HT1080 (cell line): ENCODE data around the gene DUOXA1. TPM values are rescaled to one million over a fixed set of nuclear protein-coding genes. Genes with fewer than 3 reads are reported as not detected.

Source experiments
- DNase-seq: peaks from one replicate; pipeline ENCODE4 v3.0.0-alpha.2; 2015; ENCODE audit warnings: low read depth
- polyA plus RNA-seq, 2 experiments: library from polyadenylated mRNA; depleted of rRNA; stranded (reverse); fragments of >200 nt; gene quantifications; 2 replicates each; pipeline ENCODE4 v1.2.3, GENCODE V29; 2015
- total RNA-seq: library from RNA; depleted of rRNA; stranded (reverse); fragments of >200 nt; shearing (Covaris generic); gene quantifications from 2 replicates; pipeline ENCODE4 v1.2.3, GENCODE V29; 2014; rRNA removed

The DUOXA1 gene, protein sequence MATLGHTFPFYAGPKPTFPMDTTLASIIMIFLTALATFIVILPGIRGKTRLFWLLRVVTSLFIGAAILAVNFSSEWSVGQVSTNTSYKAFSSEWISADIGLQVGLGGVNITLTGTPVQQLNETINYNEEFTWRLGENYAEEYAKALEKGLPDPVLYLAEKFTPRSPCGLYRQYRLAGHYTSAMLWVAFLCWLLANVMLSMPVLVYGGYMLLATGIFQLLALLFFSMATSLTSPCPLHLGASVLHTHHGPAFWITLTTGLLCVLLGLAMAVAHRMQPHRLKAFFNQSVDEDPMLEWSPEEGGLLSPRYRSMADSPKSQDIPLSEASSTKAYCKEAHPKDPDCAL
- 0.06 and 0.30 TPM in 2 replicates for total RNA-seq
- polyA plus RNA-seq (2015; cell fraction: cytosol; rRNA removed), result 0.08 TPM in 2 replicates
- 1.3 TPM in 1 of 2 replicates, not detected in the other for polyA plus RNA-seq (2015; cell fraction: nucleus; rRNA removed)

DNA sequence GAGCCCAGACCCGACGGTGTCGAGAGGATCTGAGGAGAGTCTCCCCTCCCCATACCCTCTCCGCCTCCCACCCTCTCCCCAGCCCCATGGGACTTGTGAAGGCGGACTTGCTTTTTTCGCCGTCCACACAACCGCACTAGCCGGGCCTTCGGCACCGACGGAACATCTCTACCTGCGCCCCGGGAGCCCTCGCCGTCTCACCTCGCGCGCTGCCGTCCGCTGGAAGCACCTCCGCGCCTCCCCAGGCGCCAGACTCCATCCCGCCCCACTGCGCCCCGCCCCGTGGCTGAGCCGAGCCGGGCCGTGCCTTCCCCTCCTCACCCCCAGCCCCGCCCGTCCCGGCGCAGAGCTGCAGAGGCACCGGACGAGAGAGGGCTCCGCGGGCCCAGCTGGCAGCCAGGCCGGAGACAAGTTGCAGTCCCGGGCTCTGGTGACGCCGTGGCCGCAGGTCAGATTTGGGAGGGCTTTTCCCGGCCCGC is at the start of gene DUOXA1, which contains the start of gene DUOX1:
Gene DUOXA1, minus strand, starts transcription at position 229 of the 479 bp plus-strand sequence. CDS start 6,865 bp downstream, outside the sequence.
Gene DUOX1, plus strand, starts transcription at position 344 of the 479 bp plus-strand sequence. CDS start 1,973 bp downstream, outside the sequence.
- DNase-seq, result no peak

DNA sequence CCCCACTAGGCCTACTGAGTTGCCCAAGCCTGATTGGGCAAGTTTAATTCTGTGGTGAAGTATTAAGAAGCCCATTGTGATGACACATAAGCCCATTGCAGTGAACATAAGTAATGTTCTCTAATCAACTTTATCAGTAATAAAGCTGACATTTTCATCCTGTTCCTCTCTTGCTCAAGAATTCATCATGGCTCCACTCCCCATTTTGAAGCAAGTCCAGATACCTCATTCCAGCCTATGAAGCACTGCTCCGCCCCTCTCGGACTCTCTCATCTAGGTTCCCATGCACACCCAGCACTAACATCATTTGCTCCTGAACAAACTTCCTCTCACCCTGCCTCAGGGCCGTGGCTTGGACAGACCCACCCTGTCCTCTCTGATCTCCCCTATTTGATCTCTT is 47.6 kb upstream of the DUOXA1 start:
- no peak for DNase-seq

DNA sequence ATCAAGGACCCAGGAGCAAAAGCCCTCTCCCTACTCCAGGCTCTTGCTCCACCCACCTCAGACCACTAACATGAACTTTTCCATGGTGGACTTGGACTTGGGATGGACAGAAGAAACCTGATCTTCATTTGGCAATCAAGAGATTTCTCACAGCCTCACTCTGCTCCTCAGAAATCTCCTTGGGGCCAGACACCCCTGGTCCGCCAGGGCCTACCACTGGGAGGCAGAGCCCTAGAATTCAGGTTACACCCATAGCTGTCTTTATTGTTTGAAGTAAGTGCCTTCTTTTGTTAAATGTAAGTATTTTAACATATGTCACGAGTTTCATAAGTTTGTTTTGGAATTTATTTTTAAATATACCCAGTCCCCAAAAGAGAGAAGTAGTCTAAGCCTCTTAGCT is 44.9 kb upstream of the DUOXA1 start:
- DNase-seq, result no peak

DNA sequence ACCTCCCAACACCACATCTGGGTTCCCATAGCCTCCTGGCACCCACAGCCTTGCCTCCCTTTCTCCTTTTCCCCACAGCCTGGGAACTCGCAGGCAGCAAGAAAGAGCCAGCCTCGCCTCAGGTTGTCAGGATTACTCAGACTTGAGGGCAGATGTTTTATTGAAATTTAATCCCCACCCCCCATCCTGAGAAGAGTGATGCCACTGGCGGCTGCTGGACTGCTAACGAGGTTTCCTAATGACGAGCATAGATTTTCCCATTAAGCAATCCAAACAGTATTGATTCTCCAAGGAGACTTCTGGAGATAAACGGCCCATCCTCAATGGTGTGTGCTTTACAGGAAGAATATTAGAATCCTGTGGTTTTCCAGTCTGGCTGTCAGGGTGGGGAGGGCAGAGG is 44.4 kb upstream of the DUOXA1 start:
- DNase-seq, result no peak

DNA sequence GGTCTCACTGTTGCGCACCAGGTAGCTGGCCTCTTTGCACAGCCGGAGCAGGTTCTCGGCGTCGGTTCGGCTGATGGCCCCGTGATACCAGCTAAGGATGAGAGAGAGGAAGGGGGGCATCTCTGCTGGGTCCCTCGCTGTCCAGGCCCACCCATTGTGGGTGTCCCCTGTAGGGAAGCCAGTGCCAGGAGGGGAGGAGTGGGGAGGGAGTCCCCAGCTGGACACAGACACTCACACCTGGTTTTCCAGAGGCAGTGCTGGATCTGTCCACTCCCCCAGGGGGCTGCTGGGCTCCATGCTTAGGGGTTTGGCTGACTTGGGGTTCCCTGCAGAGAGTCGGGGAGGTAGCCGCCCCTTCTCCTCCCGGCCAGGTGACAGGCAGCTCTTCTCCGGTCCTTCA is 42.2 kb upstream of the DUOXA1 start:
- DNase-seq, result no peak

DNA sequence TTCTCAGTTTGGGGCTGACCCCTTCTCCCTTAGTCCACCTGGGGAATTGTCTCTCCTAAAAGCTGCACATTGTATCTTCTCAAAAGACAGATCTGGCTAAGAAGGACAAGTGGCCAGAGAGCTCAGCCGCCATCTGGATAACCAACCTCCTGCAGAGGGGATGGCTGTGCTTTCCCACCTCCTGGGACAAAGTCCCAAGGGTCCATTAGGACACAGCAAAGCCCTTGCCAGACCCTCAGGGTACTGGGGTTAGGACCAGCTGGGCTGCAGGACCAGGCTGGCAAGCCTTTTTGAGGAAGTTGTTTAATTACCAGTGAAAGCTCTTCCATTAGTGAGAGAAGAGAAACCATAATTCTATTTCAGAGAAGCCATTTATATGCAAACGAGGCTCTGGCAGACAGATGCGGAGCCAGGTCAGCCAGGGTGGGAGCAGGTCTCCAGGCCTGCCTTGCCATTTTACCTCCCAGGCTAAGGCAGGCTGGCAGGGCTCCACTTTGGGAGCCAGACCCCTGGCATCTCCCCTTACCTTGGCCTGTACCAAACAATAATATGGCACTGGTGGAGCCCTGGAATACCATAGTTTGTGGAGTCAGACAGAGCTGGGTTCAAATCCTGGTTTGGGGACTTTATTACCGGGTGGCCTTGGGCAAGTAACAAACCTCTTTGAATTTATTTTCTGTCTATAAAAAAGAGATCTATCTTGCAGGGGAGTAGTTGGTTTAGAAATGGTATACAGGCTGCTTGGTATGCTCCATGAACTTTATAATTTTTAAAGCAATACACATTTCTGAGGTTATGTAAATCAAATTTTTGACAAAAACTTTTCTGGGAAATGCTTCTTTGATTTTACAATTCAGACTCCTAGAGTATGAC is 40.2 kb upstream of the DUOXA1 start:
- no peak for DNase-seq

DNA sequence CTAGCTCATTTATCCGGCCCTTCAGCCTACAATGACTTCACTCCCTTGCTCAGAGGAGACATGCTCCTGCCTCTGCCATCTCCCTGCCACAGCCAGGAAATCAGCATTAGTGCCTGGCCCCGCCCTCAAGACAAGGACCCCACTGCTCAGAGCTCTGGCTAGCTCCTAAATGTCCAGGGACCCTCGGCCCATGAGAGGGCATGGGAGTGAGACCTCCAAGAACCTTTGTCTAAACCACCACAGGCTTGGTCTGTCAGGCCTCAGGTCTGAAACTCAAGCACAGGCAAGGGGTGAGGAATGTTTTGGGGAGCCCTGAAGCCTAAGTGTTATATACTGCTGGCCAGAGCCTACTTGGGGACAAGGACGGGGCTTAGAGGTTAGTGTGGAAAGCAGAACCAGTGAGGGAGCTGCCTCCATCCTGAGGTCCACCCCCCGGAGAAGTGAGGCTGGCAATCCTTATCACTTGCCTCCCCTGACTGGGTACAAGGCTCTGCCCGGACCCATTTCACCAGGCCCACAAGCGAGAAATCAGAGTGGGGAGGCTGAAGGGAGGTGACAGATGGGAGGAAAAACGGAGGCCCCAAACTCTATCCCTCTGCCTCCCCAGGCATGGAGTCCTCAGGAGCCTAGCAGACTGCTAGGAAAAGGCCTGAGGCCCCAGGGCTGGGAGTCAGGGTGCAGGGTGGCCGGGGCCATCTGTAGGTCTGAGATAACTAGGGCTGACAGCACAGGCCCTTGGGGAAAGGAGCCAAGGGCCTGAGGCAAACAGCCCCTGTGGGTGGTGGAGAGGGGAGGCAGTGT is 39.3 kb upstream of the DUOXA1 start:
- DNase-seq, result no peak

DNA sequence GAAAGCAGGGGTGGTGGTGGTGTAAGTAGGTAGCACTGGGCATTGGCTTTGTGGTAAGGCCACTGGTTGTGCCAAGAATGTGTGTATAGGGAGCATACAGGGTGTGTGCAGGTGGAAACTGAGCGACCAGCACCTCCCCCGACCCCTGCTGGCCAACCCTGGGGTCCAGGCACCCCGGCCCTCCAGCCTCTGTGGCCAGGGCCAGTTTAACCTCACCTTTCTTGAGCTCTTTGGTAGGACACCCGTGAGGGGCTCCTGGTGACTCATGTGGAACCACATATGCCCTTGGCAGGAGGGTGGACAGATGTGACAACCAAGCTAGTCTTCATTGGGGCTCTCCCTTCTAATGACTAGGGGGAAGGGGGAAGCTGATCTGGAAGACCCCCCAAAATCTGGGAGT is 38.6 kb upstream of the DUOXA1 start:
- no peak for DNase-seq

DNA sequence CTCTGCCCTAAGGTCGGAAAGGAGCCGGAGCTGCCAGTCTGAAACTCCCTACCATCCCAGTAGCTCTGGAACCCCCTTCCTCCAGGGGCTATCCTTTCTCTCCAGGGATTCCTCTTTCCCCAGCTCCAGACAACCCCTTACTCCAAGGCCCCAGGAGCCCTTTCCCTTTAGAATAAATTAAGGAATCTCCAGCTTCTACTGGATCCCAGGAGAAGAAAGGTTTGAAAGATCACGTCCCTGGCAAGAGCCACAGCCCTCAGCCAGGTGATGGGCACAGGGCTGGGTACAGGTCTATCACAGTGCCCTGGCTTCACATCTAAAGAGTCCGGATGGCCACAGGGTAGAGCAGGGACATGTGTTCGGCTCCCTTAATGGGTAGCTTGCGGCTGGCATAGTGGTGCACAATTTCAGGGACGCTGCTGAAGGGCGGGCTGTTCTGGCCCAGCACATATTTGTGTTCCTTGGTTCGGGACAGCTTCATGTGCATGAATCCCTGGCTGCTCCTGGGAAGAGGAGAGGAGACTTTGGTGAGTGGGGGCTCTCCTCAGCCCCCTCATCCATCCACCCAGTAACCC is 38.0 kb upstream of the DUOXA1 start:
- no peak for DNase-seq

DNA sequence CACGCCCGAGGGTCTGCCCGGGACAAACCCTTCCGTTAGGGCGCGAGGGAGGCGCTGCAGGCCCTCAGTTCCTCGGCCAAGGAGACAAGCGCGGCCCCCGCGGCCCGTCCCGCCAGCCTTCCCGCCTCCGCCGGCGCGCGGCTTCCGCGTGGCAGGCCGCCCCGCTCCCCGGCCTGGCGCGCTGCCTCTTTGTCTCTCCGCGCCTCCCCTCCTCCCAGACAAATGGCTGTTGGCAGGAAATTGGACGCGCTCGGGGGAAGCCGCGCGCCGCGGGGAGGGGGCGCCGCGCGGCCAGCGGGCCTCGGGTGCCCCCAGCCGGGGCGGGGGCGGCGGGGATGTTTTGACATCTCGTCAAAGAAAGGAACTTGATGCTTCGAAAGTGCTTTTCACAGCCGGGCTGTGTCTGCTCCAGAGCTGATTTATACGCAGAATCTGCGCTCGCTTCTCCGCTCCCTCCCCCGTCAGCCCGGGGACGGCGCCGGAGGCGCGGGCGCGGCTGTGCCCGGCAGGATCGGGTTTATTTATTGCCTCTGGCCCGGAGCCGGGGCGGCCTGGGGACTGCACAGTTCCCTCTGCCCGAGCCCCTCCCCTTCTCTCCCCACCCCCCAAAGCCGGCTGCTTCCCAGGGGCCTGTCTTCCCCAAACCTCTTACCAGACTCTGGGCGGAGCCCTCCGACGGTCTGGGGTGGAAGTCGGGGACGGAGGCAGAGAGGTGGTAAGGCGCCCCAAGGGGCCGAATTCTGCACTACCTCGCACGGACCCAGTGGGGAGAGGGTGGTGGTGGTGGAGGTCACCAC is 37.4 kb upstream of the DUOXA1 start:
- DNase-seq, result peak; percentile 72

DNA sequence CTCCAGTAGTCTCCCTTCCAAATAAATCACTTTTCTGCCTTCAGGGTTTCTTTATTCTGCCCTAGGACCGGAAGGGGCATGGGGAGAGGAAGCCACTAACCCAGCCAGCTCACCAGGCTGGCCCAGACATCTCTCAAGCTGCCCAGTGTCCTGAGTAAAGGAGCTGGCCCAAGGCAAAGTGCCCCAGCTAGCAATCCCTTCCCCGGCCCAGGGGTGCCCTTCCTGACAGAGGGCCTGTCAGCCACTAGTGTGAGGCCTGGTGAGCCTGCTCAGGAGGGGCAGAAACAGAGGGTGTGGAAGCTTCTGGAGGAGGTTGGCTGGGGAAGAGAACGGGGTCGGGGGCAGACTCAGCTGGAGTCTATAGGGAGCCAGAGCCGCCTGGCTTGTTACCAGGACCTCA is 35.9 kb upstream of the DUOXA1 start:
- DNase-seq, result no peak

DNA sequence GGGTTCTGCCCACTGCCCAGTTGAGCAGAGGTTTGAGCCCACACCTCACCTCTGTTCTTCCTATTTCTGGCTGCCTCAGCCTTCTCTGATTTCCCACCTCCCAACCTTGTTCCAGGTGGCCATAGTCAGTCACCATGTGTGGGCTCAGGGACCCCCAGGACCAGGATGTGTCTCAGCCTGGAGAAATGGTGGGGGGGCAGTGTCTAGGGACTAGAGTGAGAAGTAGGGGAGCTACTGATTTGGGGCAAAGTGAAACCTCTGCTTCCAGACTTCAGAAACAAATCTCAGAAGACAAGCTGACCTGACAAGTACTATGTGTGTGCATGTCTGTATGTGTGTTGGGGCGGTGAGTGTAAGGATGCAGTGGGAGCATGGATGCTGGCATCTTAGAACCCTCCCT is 35.2 kb upstream of the DUOXA1 start:
- DNase-seq, result no peak

DNA sequence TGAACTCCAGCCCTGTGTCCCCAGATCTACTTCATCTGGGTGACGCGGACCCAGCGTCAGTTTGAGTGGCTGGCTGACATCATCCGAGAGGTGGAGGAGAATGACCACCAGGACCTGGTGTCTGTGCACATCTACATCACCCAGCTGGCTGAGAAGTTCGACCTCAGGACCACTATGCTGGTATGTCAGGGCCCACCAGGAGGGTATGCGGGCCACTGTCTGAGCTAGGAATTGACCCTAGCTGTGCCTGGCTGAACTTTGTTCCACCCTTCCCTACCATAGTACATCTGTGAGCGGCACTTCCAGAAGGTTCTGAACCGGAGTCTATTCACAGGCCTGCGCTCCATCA is 33.8 kb upstream of the DUOXA1 start:
- no peak for DNase-seq

DNA sequence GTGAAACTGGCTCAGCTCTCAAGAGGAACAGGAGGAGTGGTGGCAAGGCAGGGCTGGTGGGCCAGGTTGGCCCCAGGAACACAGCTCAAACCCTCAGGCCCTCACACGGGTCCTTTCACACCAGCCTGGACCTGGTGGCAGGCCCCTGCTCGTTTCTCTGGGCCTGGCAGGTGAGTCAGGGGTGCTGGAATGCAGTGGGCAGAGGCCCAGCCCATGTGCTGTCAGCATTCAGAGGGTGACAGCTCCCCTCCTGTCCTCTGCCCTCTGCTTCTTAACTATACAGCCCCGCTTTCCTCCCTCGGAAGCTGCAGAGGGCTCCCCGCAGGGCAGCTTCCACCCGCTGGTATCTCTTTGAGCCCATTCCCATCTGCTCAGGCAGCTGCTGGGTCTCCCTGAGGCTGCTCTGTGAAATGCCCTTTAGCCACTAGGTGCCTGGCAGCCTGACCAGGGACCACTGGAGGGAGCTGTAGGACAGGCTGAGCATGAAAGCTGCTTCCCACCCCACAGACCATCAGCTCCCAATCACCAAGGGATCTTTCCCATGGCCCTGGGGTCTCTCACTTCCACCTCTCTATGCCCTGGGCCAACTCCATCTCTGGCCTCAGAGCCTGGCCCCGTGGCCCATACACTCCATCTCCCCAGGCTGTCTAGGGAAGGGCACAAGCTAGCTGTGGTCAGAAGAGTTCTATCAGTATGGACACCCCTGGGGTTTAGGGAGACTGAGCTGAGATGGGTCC is 33.3 kb upstream of the DUOXA1 start:
- peak; percentile 82 for DNase-seq

DNA sequence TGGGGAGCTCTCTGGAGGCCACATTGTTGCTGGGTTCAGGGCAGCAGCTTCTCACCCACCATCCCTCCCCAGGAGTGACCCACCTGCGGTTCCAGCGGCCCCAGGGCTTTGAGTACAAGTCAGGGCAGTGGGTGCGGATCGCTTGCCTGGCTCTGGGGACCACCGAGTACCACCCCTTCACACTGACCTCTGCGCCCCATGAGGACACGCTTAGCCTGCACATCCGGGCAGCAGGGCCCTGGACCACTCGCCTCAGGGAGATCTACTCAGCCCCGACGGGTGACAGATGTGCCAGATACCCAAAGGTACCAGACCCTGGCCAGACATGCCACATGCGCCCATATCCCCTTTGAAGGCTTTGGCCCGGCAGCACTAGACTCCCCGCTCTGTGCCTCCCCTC is 32.0 kb upstream of the DUOXA1 start:
- DNase-seq, result no peak

DNA sequence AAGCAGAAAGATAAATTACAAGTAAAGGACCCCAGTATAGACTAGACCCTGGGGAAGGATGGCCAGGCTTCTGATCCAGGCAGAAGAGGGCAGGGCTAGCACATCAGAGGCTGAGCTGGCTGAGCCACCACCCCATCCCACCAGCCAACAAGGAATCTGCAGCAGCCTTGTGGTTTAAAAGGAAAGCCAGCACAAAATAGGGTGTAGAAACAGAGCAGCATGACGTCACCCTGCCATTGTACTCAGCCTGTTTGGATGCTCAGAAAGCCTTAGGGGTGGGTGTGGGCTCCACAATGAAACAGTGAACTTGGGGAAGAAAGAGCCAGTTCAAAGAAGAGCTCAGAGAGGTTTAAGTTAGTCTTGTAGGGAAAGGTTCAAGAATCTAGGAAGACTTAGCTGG is 28.3 kb upstream of the DUOXA1 start:
- DNase-seq, result peak; percentile 84

DNA sequence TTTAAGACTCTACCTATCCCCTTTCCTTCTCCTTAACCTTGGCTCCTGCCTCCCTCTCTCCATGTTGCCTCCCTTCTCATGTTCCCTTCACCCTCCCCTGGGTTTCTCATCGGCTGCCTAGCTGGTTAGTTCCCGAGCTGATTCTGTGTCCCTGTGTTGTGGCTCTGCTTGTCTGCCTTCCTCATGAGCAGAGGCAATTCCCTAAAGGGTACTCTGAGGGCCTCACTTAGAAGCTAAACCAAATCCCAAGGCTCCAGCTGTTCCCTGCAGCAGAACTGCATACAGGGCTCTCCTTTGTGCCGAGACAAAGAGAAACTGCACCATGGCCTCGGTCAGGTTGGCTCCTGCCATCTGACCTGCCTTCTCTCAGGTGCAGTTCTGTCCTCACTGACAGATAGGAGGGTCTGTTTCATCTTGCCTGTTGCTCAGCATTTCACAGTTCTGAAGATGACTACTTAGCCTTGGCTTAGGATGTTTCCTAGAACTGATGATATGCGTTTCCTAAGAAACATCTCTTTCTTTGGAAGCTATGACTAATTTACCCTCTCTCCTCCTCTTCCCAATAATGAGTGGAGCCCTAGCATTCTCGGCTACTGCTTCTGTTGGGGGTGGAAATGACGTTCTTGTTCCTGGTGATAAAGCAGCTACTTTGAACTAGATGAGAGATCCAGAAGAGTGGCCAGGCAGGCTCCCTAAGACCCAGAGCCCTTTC is 27.2 kb upstream of the DUOXA1 start:
- DNase-seq, result peak; percentile 54

DNA sequence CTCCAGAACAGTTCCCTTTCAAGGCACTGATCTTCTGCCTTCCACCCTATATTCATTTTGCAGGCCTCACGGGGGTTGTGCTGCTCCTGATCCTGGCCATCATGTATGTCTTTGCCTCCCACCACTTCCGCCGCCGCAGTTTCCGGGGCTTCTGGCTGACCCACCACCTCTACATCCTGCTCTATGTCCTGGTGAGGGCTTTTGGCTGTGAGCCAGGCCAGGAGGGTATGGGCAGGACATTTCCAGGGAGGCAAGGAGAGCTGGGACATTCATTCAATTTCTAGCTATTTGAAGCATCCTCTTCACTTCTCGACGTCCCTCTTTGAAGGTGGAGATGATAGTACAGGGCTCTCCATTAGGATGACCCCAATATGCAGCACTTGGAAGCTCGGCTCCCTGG is 26.1 kb upstream of the DUOXA1 start:
- no peak for DNase-seq
